Liver (tissue), 9 donors: Measurements from ENCODE around the gene ARHGAP6. TPM values are rescaled to one million over a fixed set of nuclear protein-coding genes. Genes with fewer than 3 reads are reported as not detected.

Experiments used
- DNase-seq: peaks from one replicate; pipeline ENCODE4 v3.0.0-alpha.2; 2017; ENCODE audit warnings: low spot score
- H3K27ac ChIP-seq, 2 donors: one replicate each; pipeline ENCODE4 v1.7.0; 2013; ENCODE audit warnings: inconsistent platforms in 2 of 2, low read length in 2 of 2, control low read depth in 1 of 2, low read depth in 1 of 2, mild to moderate bottlenecking in 1 of 2
- H3K27me3 ChIP-seq, 4 donors: one replicate each; pipeline versions ENCODE4 v1.6.1 to v1.7.0; 2013; ENCODE audit warnings: low read length in 3 of 4, inconsistent platforms in 1 of 4, mild to moderate bottlenecking in 1 of 4, moderate library complexity in 1 of 4; ENCODE audit not compliant: control insufficient read depth in 4 of 4, insufficient read depth in 4 of 4
- H3K36me3 ChIP-seq, 4 donors: one replicate each; pipeline versions ENCODE4 v1.6.1 to v1.7.0; 2013; ENCODE audit warnings: low read length in 3 of 4, mild to moderate bottlenecking in 3 of 4, low read depth in 1 of 4, moderate library complexity in 1 of 4; ENCODE audit not compliant: control insufficient read depth in 4 of 4, insufficient read depth in 3 of 4
- H3K4me1 ChIP-seq, 4 donors: one replicate each; pipeline versions ENCODE4 v1.6.1 to v1.7.0; 2013; ENCODE audit warnings: low read length in 3 of 4, mild to moderate bottlenecking in 3 of 4, moderate library complexity in 1 of 4; ENCODE audit not compliant: control insufficient read depth in 4 of 4, insufficient read depth in 4 of 4
- H3K4me3 ChIP-seq, 3 donors: one replicate each; pipeline versions ENCODE4 v1.6.1 to v1.7.0; 2013; ENCODE audit warnings: low read length in 3 of 3, control low read depth in 1 of 3, low read depth in 1 of 3, mild to moderate bottlenecking in 1 of 3
- H3K9ac ChIP-seq, 2 donors: one replicate each; pipeline ENCODE4 v1.7.0; 2013; ENCODE audit warnings: low read length in 2 of 2, mild to moderate bottlenecking in 2 of 2, moderate library complexity in 2 of 2, control low read depth in 1 of 2, low read depth in 1 of 2
- H3K9me3 ChIP-seq, 4 donors: one replicate each; pipeline versions ENCODE4 v1.6.1 to v1.7.0; 2013; ENCODE audit warnings: low read length in 3 of 4; ENCODE audit not compliant: control insufficient read depth in 4 of 4
- ATF3 ChIP-seq: IDR thresholded peaks from 2 replicates; pipeline ENCODE4 v1.6.1; 2016; ENCODE audit warnings: antibody characterized with exemption
- CTCF ChIP-seq: fragments of 150-350 bp; IDR thresholded peaks from 2 replicates; pipeline ENCODE4 v1.5.1; 2017; ENCODE audit warnings: improper control_type of control experiment, low read depth, low read length; ENCODE audit not compliant: missing input control
- EGR1 ChIP-seq, 2 donors: IDR thresholded peaks; 2 replicates each; pipeline ENCODE4 v1.6.1; 2016 to 2018; ENCODE audit warnings: antibody characterized with exemption in 2 of 2, low read depth in 2 of 2
- FOXA2 ChIP-seq: IDR thresholded peaks from 2 replicates; pipeline ENCODE4 v1.6.1; 2016; ENCODE audit warnings: antibody characterized with exemption
- GABPA ChIP-seq, 2 donors: IDR thresholded peaks in 1 of 2; conservative IDR thresholded peaks in 1 of 2; 2 replicates each; pipeline ENCODE4 v1.6.1; 2016; ENCODE audit warnings: antibody characterized with exemption in 2 of 2, mild to moderate bottlenecking in 1 of 2, moderate library complexity in 1 of 2
- HNF4A ChIP-seq, 2 donors: conservative IDR thresholded peaks; 2 replicates each; pipeline ENCODE4 v1.6.1; 2016; ENCODE audit warnings: antibody characterized with exemption in 2 of 2, mild to moderate bottlenecking in 2 of 2
- HNF4G ChIP-seq: IDR thresholded peaks from 2 replicates; pipeline ENCODE4 v1.6.1; 2016; ENCODE audit warnings: antibody characterized with exemption
- JUND ChIP-seq, 2 donors: IDR thresholded peaks; 2 replicates each; pipeline ENCODE4 v1.6.1; 2016; ENCODE audit warnings: antibody characterized with exemption in 2 of 2
- MAX ChIP-seq: IDR thresholded peaks from 2 replicates; pipeline ENCODE4 v1.6.1; 2016; ENCODE audit warnings: antibody characterized with exemption
- NR2F2 ChIP-seq: IDR thresholded peaks from 2 replicates; pipeline ENCODE4 v1.6.1; 2016; ENCODE audit warnings: antibody characterized with exemption
- RAD21 ChIP-seq, 2 donors: IDR thresholded peaks; 2 replicates each; pipeline ENCODE4 v1.6.1; 2016; ENCODE audit warnings: antibody characterized with exemption in 2 of 2, mild to moderate bottlenecking in 2 of 2
- REST ChIP-seq: IDR thresholded peaks from 2 replicates; pipeline ENCODE4 v1.6.1; 2016; ENCODE audit warnings: antibody characterized with exemption, mild to moderate bottlenecking
- SP1 ChIP-seq: IDR thresholded peaks from 2 replicates; pipeline ENCODE4 v1.6.1; 2018; ENCODE audit warnings: antibody characterized with exemption, mild to moderate bottlenecking
- TAF1 ChIP-seq: conservative IDR thresholded peaks from 2 replicates; pipeline ENCODE4 v1.6.1; 2016; ENCODE audit warnings: antibody characterized with exemption, mild to moderate bottlenecking
- YY1 ChIP-seq: IDR thresholded peaks from 2 replicates; pipeline ENCODE4 v1.6.1; 2016; ENCODE audit warnings: antibody characterized with exemption, mild to moderate bottlenecking
- ZBTB33 ChIP-seq: IDR thresholded peaks from 2 replicates; pipeline ENCODE4 v1.6.1; 2016; ENCODE audit warnings: antibody characterized with exemption
- polyA plus RNA-seq, 2 donors: library from polyadenylated mRNA; stranded (reverse) in 1 of 2; unstranded in 1 of 2; fragments of 200-250 nt in 1 of 2; fragments of >200 nt in 1 of 2; fragmentation: Nextera tagmentation in 1 of 2; extraction: Ambion mirVana in 1 of 2; gene quantifications; one replicate each; pipeline versions ENCODE4 v1.2.1 to v1.2.3, GENCODE V29; 2013 to 2015
- total RNA-seq, 2 donors: library from RNA; depleted of rRNA; stranded (reverse); fragments of >200 nt; gene quantifications; one replicate each; pipeline ENCODE4 v1.2.3, GENCODE V29; 2014
- donor health status: healthy.
- donor health status: healthy.
- donor health status: healthy.
- donor health status: healthy.
- donor health status: healthy.

The ARHGAP6 gene
- total and polyA plus RNA-seq, 4 donors = 0.10 to 2.2 (median 0.65) TPM

- no peak for TF ChIP-seq CTCF
- no peak for TF ChIP-seq RAD21 (IDR thresholded peaks at IDR 0.05)
- no peak for TF ChIP-seq NR2F2
- TF ChIP-seq EGR1 (IDR thresholded peaks at IDR 0.05; ENCODE audit: low read depth in 2 of 2) = no peak
- no peak for TF ChIP-seq HNF4A (conservative IDR thresholded peaks at IDR 0.05)
Observed at GRCh38 chrX:11135564-11136185, 530.0 kb downstream of the ARHGAP6 start (continued).

GRCh38 chrX:11131146-11131545 lies 534.6 kb downstream of the ARHGAP6 start:
- H3K27me3 ChIP-seq = no peaks in the 10 kb centered on the region
- no peak for TF ChIP-seq TAF1
- TF ChIP-seq MAX = no peak
- no peak for TF ChIP-seq HNF4G
- no peak for TF ChIP-seq JUND (IDR thresholded peaks at IDR 0.05)
- no peak for TF ChIP-seq YY1
- no peak for TF ChIP-seq ATF3
- TF ChIP-seq EGR1 (IDR thresholded peaks at IDR 0.05; ENCODE audit: low read depth in 2 of 2) = no peak
- TF ChIP-seq GABPA (IDR thresholded peaks at IDR 0.05 in 1 of 2, conservative IDR thresholded peaks at IDR 0.05 in 1 of 2) = no peak
- no peak for TF ChIP-seq RAD21 (IDR thresholded peaks at IDR 0.05)
- no peak for TF ChIP-seq ZBTB33
- TF ChIP-seq SP1 = no peak
- TF ChIP-seq REST = no peak
- TF ChIP-seq FOXA2 = no peak
- no peak for TF ChIP-seq NR2F2

More at GRCh38 chrX:11131146-11131545, 534.6 kb downstream of the ARHGAP6 start:
- Histone ChIP-seq H3K36me3 (no peaks in the 10 kb centered on the region), H3K27ac (no peak overlapping the region), H3K9ac (no peak overlapping the region), H3K4me1 (no peaks in the 10 kb centered on the region), H3K9me3 (no peaks in the 10 kb centered on the region), H3K4me3 (no peak overlapping the region)
- no peak for DNase-seq
